Parathyroid adenoma (tissue), 2 donors: ENCODE results near the gene ATXN7.

ENCODE experiments used
- H2AFZ ChIP-seq: fragments of 300-600 bp; sonication (generic); one replicate; pipeline ENCODE4 v1.7.0; 2017; ENCODE audit warnings: antibody characterized with exemption, mild to moderate bottlenecking
- H3K27ac ChIP-seq: fragments of 300-600 bp; sonication (generic); one replicate; pipeline ENCODE4 v1.7.0; 2017
- H3K27me3 ChIP-seq: fragments of 300-600 bp; sonication (generic); one replicate; pipeline ENCODE4 v1.7.0; 2017; ENCODE audit warnings: low read length; ENCODE audit not compliant: control insufficient read depth, insufficient read depth
- H3K36me3 ChIP-seq: fragments of 300-600 bp; sonication (generic); one replicate; pipeline ENCODE4 v1.7.0; 2017; ENCODE audit warnings: low read length; ENCODE audit not compliant: control insufficient read depth, insufficient read depth
- H3K4me1 ChIP-seq: fragments of 300-600 bp; sonication (generic); one replicate; pipeline ENCODE4 v1.7.0; 2017; ENCODE audit warnings: control low read depth
- H3K4me2 ChIP-seq: fragments of 300-600 bp; sonication (generic); one replicate; pipeline ENCODE4 v1.7.0; 2017; ENCODE audit warnings: low read length
- H3K4me3 ChIP-seq: fragments of 300-600 bp; sonication (generic); one replicate; pipeline ENCODE4 v1.7.0; 2017; ENCODE audit warnings: low read depth, low read length
- H3K79me2 ChIP-seq: fragments of 300-600 bp; sonication (generic); one replicate; pipeline ENCODE4 v1.7.0; 2017; ENCODE audit warnings: control low read depth
- H3K9ac ChIP-seq: fragments of 300-600 bp; sonication (generic); one replicate; pipeline ENCODE4 v1.7.0; 2017; ENCODE audit warnings: mild to moderate bottlenecking
- H3K9me3 ChIP-seq: fragments of 300-600 bp; sonication (generic); one replicate; pipeline ENCODE4 v1.7.0; 2017; ENCODE audit warnings: low read length; ENCODE audit not compliant: control insufficient read depth
- CTCF ChIP-seq: fragments of 300-600 bp; sonication (generic); IDR thresholded peaks from one replicate; pipeline ENCODE4 v1.7.0; 2017; ENCODE audit warnings: antibody characterized with exemption, mild to moderate bottlenecking
- donor health status: primary hyperparathyroidism.

Gene ATXN7

GRCh38 chr3:64002233-64002632 lies 138.6 kb downstream of the ATXN7 start:
- Histone ChIP-seq H2AFZ (no peak overlapping the region), H3K9me3 (no peaks in the 10 kb centered on the region), H3K27ac (no peak overlapping the region), H3K9ac (no peak overlapping the region), H3K4me2 (no peak overlapping the region), H3K4me1 (no peaks in the 10 kb centered on the region), H3K79me2 (no peaks in the 10 kb centered on the region), H3K27me3 (no peaks in the 10 kb centered on the region), H3K36me3 (no peaks in the 10 kb centered on the region), H3K4me3 (no peak overlapping the region)
- TF ChIP-seq CTCF: no peak

- Histone ChIP-seq H3K36me3 (no peaks in the 10 kb centered on the region), H3K4me2 (no peak overlapping the region)
Observed at GRCh38 chr3:64003589-64003988, 139.9 kb downstream of the ATXN7 start.

GRCh38 chr3:64008017-64008416 lies 144.3 kb downstream of the ATXN7 start:
- H3K36me3 ChIP-seq: no peaks in the 10 kb centered on the region
- no peaks in the 10 kb centered on the region for H3K79me2 ChIP-seq
- H3K9me3 ChIP-seq: no peaks in the 10 kb centered on the region
- no peak overlapping the region for H3K9ac ChIP-seq
- no peak overlapping the region for H3K4me3 ChIP-seq
- no peak for TF ChIP-seq CTCF
- H2AFZ ChIP-seq: no peak overlapping the region
- H3K4me2 ChIP-seq: no peak overlapping the region
- no peak overlapping the region for H3K27ac ChIP-seq
- no peaks in the 10 kb centered on the region for H3K27me3 ChIP-seq
- peaks cover 5% of the 10 kb centered on the region for H3K4me1 ChIP-seq

More at GRCh38 chr3:64003589-64003988, 139.9 kb downstream of the ATXN7 start:
- H3K27me3 ChIP-seq: no peaks in the 10 kb centered on the region
- no peak overlapping the region for H3K4me3 ChIP-seq
- H3K27ac ChIP-seq: no peak overlapping the region
- H3K9ac ChIP-seq: no peak overlapping the region
- H3K4me1 ChIP-seq: no peaks in the 10 kb centered on the region
- no peak overlapping the region for H2AFZ ChIP-seq
- H3K79me2 ChIP-seq: no peaks in the 10 kb centered on the region
- H3K9me3 ChIP-seq: no peaks in the 10 kb centered on the region
- TF ChIP-seq CTCF: no peak

- H3K9ac ChIP-seq: no peak overlapping the region
- H3K4me1 ChIP-seq: peaks cover 5% of the 10 kb centered on the region
- H3K27me3 ChIP-seq: no peaks in the 10 kb centered on the region
- no peak overlapping the region for H3K4me2 ChIP-seq
- no peaks in the 10 kb centered on the region for H3K9me3 ChIP-seq
- no peak for TF ChIP-seq CTCF
- no peak overlapping the region for H3K27ac ChIP-seq
- H3K79me2 ChIP-seq: no peaks in the 10 kb centered on the region
- no peak overlapping the region for H3K4me3 ChIP-seq
- no peaks in the 10 kb centered on the region for H3K36me3 ChIP-seq
- no peak overlapping the region for H2AFZ ChIP-seq
Observed at GRCh38 chr3:64008487-64009351, 145.1 kb downstream of the ATXN7 start.

GRCh38 chr3:64009528-64009927 lies 145.9 kb downstream of the ATXN7 start:
- TF ChIP-seq CTCF: no peak
- H3K4me1 ChIP-seq: peaks cover 5% of the 10 kb centered on the region
- H3K79me2 ChIP-seq: peaks cover 2% of the 10 kb centered on the region
- no peak overlapping the region for H3K4me3 ChIP-seq
- H3K9ac ChIP-seq: no peak overlapping the region
- H3K27me3 ChIP-seq: no peaks in the 10 kb centered on the region
- H3K9me3 ChIP-seq: no peaks in the 10 kb centered on the region
- no peak overlapping the region for H3K27ac ChIP-seq
- H2AFZ ChIP-seq: no peak overlapping the region
- no peak overlapping the region for H3K4me2 ChIP-seq
- H3K36me3 ChIP-seq: no peaks in the 10 kb centered on the region
